Fibroblast of pulmonary artery (primary cell): Measurements from ENCODE around the gene IL1RAPL1.

Source experiments
- DNase-seq: peaks from one replicate; pipeline ENCODE4 v3.0.0-alpha.2; 2010; ENCODE audit warnings: low read depth
- H3K4me3 ChIP-seq: replicated peaks from 2 replicates; pipeline ENCODE4 v1.5.1; 2011; ENCODE audit warnings: low read depth, mild to moderate bottlenecking, control low read depth, low read length, moderate library complexity
- CTCF ChIP-seq: IDR thresholded peaks from 2 replicates; pipeline ENCODE4 v1.5.1; 2011; ENCODE audit warnings: mild to moderate bottlenecking, control low read depth, low read length, inconsistent platforms; ENCODE audit errors: missing control alignments

IL1RAPL1 gene

GRCh38 chrX:28586981-28587551, at the start of gene IL1RAPL1:
Gene IL1RAPL1, plus strand, starts transcription at chrX:28587446.
- TF ChIP-seq CTCF: peak; percentile 35
- peak; percentile 79 for DNase-seq
- peak within 1 kb of the TSS; percentile 65 for H3K4me3 ChIP-seq

- H3K4me3 ChIP-seq: no peak overlapping the region
- no peak for TF ChIP-seq CTCF
These were observed 44.5 kb upstream of the IL1RAPL1 start for GRCh38 chrX:28542791-28543190.

GRCh38 chrX:28549838-28550237, 37.4 kb upstream of the IL1RAPL1 start:
- DNase-seq: no peak
- no peak overlapping the region for H3K4me3 ChIP-seq
- TF ChIP-seq CTCF: no peak

More at GRCh38 chrX:28542791-28543190, 44.5 kb upstream of the IL1RAPL1 start:
- no peak for DNase-seq

GRCh38 chrX:28550331-28550872, 36.8 kb upstream of the IL1RAPL1 start:
- no peak overlapping the region for H3K4me3 ChIP-seq
- TF ChIP-seq CTCF: no peak
- no peak for DNase-seq

- peak; percentile 8 for DNase-seq
- H3K4me3 ChIP-seq: no peak overlapping the region
- no peak for TF ChIP-seq CTCF
These were observed 34.9 kb upstream of the IL1RAPL1 start for GRCh38 chrX:28552322-28552721.

- no peak overlapping the region for H3K4me3 ChIP-seq
- TF ChIP-seq CTCF: no peak
- DNase-seq: no peak
These were observed 34.1 kb upstream of the IL1RAPL1 start for GRCh38 chrX:28552882-28553829.
